Panc1 (cell line): Measurements from ENCODE around the gene LUZP2. TPM values are rescaled to one million over a fixed set of nuclear protein-coding genes. Genes with fewer than 3 reads are reported as not detected.

ENCODE experiments used
- ATAC-seq: fragments of 200-7000 bp; cut with Tn5 transposase; 2 replicates; pipeline ENCODE4 v1.9.1; 2020; ENCODE audit warnings: mild to moderate bottlenecking, moderate library complexity
- BruUV-seq: library from RNA; stranded (reverse); fragments of 400-500 nt; replicated peaks from 2 replicates; lab custom pipeline; 2021; lab: Mats Ljungman, UMichigan
- CTCF ChIA-PET: fragments of 300-600 bp; sonication (Branson Sonifier 250); formaldehyde crosslinking; loops from one replicate; lab custom pipeline; 2022; ENCODE audit warnings: antibody characterized with exemption; lab: Charles Lee
- POLR2A ChIA-PET: fragments of 300-600 bp; sonication (Branson Sonifier 250); formaldehyde crosslinking; loops from one replicate; lab custom pipeline; 2022; ENCODE audit warnings: antibody characterized with exemption; lab: Charles Lee
- DNase-seq: peaks from one replicate; pipeline ENCODE4 v3.0.0-alpha.2; 2010; ENCODE audit warnings: low read depth, low spot score
- H3K27ac ChIP-seq: 2 replicates; pipeline ENCODE4 v1.5.1; 2011; ENCODE audit warnings: mild to moderate bottlenecking, low read length, inconsistent platforms
- H3K27me3 ChIP-seq: fragments of 200-500 bp; sonication (Bioruptor generic); 2 replicates; pipeline ENCODE4 v1.6.0; 2014; ENCODE audit warnings: low read length, inconsistent platforms; ENCODE audit not compliant: control insufficient read depth, insufficient read depth
- H3K36me3 ChIP-seq: fragments of 200-500 bp; sonication (Bioruptor generic); 2 replicates; pipeline ENCODE4 v1.5.1; 2014; ENCODE audit warnings: inconsistent platforms, mild to moderate bottlenecking, low read length, moderate library complexity; ENCODE audit not compliant: control insufficient read depth, insufficient read depth
- H3K4me1 ChIP-seq: 2 replicates; pipeline ENCODE4 v1.5.1; 2011; ENCODE audit warnings: inconsistent platforms, mild to moderate bottlenecking, low read length, moderate library complexity; ENCODE audit not compliant: control insufficient read depth, insufficient read depth
- H3K4me3 ChIP-seq, 2 experiments: 2 replicates each; pipeline ENCODE4 v1.5.1; 2011 to 2012; ENCODE audit warnings: low read depth in 2 of 2, low read length in 2 of 2, mild to moderate bottlenecking in 2 of 2, inconsistent platforms in 1 of 2, moderate library complexity in 1 of 2
- H3K9me3 ChIP-seq: fragments of 200-500 bp; sonication (Bioruptor generic); 2 replicates; pipeline ENCODE4 v1.5.1; 2014; ENCODE audit warnings: low read depth, mild to moderate bottlenecking, inconsistent platforms, low read length, moderate library complexity; ENCODE audit not compliant: control insufficient read depth, insufficient read depth
- POLR2AphosphoS5 ChIP-seq: IDR thresholded peaks from 2 replicates; pipeline ENCODE4 v1.6.1; 2012; ENCODE audit warnings: mild to moderate bottlenecking, low read depth, low read length, moderate library complexity
- SIN3A ChIP-seq: IDR thresholded peaks from 2 replicates; pipeline ENCODE4 v1.6.1; 2012; ENCODE audit warnings: low read depth, mild to moderate bottlenecking, low read length, moderate library complexity, borderline replicate concordance; ENCODE audit not compliant: insufficient read depth
- TCF7L2 ChIP-seq: IDR thresholded peaks from 2 replicates; pipeline ENCODE4 v1.6.1; 2011; ENCODE audit warnings: mild to moderate bottlenecking, low read depth, low read length, inconsistent platforms
- in situ Hi-C: cut with HindIII; loops from 2 replicates; pipeline ENCODE4 v1.10.0; 2016; ENCODE audit warnings: low sequenced_read_pairs, low pct_unique_long_range_greater_than_20kb
- intact Hi-C: fragments of 100-400 bp; cut with micrococcal nuclease; formaldehyde crosslinking; loops from one replicate; pipeline ENCODE4 v1.10.0; 2022; ENCODE audit not compliant: unreplicated experiment
- total RNA-seq: library from RNA; stranded (reverse); gene quantifications from one replicate; pipeline ENCODE4 v1.2.1, GENCODE V29; 2021; ENCODE audit not compliant: unreplicated experiment
- TF ChIP-seq, protein P1 (sequence below): fragments of 450-650 bp; IDR thresholded peaks from 2 replicates; pipeline ENCODE4 v1.5.1; 2017; ENCODE audit warnings: mild to moderate bottlenecking
- TF ChIP-seq, protein P2 (sequence below), 2 experiments: IDR thresholded peaks; 2 replicates each; pipeline ENCODE4 v1.6.1; 2011 to 2012; ENCODE audit warnings: low read depth in 2 of 2, control low read depth in 1 of 2, low read length in 1 of 2, mild to moderate bottlenecking in 1 of 2, moderate library complexity in 1 of 2; ENCODE audit not compliant: insufficient read depth in 1 of 2

Gene LUZP2
- total RNA-seq, 1 experiment from 2014 or later: 0.18 TPM

DNA sequence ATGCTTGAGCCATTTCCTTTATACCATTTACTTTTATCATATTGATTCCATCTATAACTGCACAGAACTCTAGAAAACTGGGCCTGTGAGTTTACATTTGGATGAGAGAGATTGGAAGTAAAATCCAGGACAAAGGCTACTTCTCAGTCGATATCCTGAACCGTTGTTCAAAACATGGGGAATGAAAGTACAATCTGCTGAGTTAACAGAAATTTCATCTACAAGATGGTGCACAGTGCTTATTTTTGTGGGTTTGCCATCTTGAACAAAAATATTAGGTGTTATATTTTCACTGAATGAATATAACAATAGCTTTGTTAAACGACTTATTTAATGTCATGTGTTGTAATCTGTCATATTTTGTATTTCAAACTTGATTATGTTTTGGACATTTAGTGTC lies 622.6 kb downstream of the LUZP2 start:
- ChIA-PET CTCF (no interaction called here), POLR2A (no interaction called here)
- Histone ChIP-seq H3K27me3 (no peaks in the 10 kb centered on the region), H3K27ac (no peak overlapping the region), H3K4me3 (no peak overlapping the region), H3K9me3 (no peaks in the 10 kb centered on the region), H3K36me3 (no peaks in the 10 kb centered on the region), H3K4me1 (no peaks in the 10 kb centered on the region)
- TF ChIP-seq, protein P1, sequence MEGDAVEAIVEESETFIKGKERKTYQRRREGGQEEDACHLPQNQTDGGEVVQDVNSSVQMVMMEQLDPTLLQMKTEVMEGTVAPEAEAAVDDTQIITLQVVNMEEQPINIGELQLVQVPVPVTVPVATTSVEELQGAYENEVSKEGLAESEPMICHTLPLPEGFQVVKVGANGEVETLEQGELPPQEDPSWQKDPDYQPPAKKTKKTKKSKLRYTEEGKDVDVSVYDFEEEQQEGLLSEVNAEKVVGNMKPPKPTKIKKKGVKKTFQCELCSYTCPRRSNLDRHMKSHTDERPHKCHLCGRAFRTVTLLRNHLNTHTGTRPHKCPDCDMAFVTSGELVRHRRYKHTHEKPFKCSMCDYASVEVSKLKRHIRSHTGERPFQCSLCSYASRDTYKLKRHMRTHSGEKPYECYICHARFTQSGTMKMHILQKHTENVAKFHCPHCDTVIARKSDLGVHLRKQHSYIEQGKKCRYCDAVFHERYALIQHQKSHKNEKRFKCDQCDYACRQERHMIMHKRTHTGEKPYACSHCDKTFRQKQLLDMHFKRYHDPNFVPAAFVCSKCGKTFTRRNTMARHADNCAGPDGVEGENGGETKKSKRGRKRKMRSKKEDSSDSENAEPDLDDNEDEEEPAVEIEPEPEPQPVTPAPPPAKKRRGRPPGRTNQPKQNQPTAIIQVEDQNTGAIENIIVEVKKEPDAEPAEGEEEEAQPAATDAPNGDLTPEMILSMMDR: no peak
- TF ChIP-seq, protein P2, sequence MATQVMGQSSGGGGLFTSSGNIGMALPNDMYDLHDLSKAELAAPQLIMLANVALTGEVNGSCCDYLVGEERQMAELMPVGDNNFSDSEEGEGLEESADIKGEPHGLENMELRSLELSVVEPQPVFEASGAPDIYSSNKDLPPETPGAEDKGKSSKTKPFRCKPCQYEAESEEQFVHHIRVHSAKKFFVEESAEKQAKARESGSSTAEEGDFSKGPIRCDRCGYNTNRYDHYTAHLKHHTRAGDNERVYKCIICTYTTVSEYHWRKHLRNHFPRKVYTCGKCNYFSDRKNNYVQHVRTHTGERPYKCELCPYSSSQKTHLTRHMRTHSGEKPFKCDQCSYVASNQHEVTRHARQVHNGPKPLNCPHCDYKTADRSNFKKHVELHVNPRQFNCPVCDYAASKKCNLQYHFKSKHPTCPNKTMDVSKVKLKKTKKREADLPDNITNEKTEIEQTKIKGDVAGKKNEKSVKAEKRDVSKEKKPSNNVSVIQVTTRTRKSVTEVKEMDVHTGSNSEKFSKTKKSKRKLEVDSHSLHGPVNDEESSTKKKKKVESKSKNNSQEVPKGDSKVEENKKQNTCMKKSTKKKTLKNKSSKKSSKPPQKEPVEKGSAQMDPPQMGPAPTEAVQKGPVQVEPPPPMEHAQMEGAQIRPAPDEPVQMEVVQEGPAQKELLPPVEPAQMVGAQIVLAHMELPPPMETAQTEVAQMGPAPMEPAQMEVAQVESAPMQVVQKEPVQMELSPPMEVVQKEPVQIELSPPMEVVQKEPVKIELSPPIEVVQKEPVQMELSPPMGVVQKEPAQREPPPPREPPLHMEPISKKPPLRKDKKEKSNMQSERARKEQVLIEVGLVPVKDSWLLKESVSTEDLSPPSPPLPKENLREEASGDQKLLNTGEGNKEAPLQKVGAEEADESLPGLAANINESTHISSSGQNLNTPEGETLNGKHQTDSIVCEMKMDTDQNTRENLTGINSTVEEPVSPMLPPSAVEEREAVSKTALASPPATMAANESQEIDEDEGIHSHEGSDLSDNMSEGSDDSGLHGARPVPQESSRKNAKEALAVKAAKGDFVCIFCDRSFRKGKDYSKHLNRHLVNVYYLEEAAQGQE (IDR thresholded peaks at IDR 0.05; ENCODE audit: insufficient read depth in 1 of 2, low read depth in 2 of 2, low read length in 1 of 2): no peak
- TF ChIP-seq SIN3A (no peak), POLR2AphosphoS5 (no peak), TCF7L2 (no peak)
- DNase-seq (no peak), ATAC-seq (no peak)
- no TSS peak for BruUV-seq
- in situ Hi-C loops: no loop called here
- intact Hi-C loops: no loop called here
